Endodermal cell (in vitro differentiated cells): ENCODE measurements around the gene CTDP1. TPM values are rescaled to one million over a fixed set of nuclear protein-coding genes. Genes with fewer than 3 reads are reported as not detected.
A peak's percentile ranks its signal among the peaks of the same experiment; 100 is the strongest.

Source experiments
- DNase-seq: peaks from one replicate; pipeline ENCODE4 v3.0.0-alpha.2; 2017
- H3K27ac ChIP-seq: 2 replicates; pipeline ENCODE4 v1.5.1; 2013; ENCODE audit warnings: mild to moderate bottlenecking, low read depth, low read length, moderate library complexity
- H3K27me3 ChIP-seq: 2 replicates; pipeline ENCODE4 v1.6.1; 2013; ENCODE audit warnings: mild to moderate bottlenecking, low read length, moderate library complexity; ENCODE audit not compliant: insufficient read depth, control insufficient read depth, poor library complexity, severe bottlenecking
- H3K36me3 ChIP-seq: 2 replicates; pipeline ENCODE4 v1.7.0; 2013; ENCODE audit warnings: mild to moderate bottlenecking, low read length, moderate library complexity; ENCODE audit not compliant: control insufficient read depth, insufficient read depth
- H3K4me1 ChIP-seq: one replicate; pipeline ENCODE4 v1.7.0; 2013; ENCODE audit warnings: low read length; ENCODE audit not compliant: control insufficient read depth, insufficient read depth
- H3K4me3 ChIP-seq: 2 replicates; pipeline ENCODE4 v1.5.1; 2013; ENCODE audit warnings: mild to moderate bottlenecking, low read length, moderate library complexity
- H3K9ac ChIP-seq: 2 replicates; pipeline ENCODE4 v1.6.1; 2013; ENCODE audit warnings: mild to moderate bottlenecking, low read length, moderate library complexity; ENCODE audit not compliant: poor library complexity, severe bottlenecking; ENCODE audit errors: extremely low read depth
- H3K9me3 ChIP-seq: 2 replicates; pipeline ENCODE4 v1.6.1; 2013; ENCODE audit warnings: mild to moderate bottlenecking, low read length, moderate library complexity; ENCODE audit not compliant: control insufficient read depth
- H3K27ac Mint-ChIP-seq: 2 replicates; pipeline ENCODE4 v1.8.0; 2020; ENCODE audit warnings: mixed read lengths
- H3K27me3 Mint-ChIP-seq: 2 replicates; pipeline ENCODE4 v1.8.0; 2021; ENCODE audit warnings: mild to moderate bottlenecking, mixed read lengths; ENCODE audit not compliant: insufficient read depth
- H3K36me3 Mint-ChIP-seq: 2 replicates; pipeline ENCODE4 v1.8.0; 2020; ENCODE audit warnings: low read depth, mixed read lengths
- H3K4me1 Mint-ChIP-seq: 2 replicates; pipeline ENCODE4 v1.8.0; 2020; ENCODE audit warnings: mixed read lengths
- H3K4me3 Mint-ChIP-seq: 2 replicates; pipeline ENCODE4 v1.8.0; 2020; ENCODE audit warnings: mild to moderate bottlenecking, moderate library complexity, mixed read lengths
- H3K9me3 Mint-ChIP-seq: 2 replicates; pipeline ENCODE4 v1.8.0; 2020; ENCODE audit warnings: mild to moderate bottlenecking, mixed read lengths
- WGBS, 2 experiments: methylation state at CpG; one replicate each; pipeline versions ENCODE4 v1.1.5 to v1.1.7; 2013; ENCODE audit warnings: missing lambda C conversion rate in 2 of 2, mixed read lengths in 1 of 2; ENCODE audit not compliant: insufficient coverage in 1 of 2, insufficient read length in 1 of 2; 5-methylcytosine and 5-hydroxymethylcytosine counted together
- total RNA-seq, 2 donors: library from RNA; stranded (reverse); fragmentation: NEBNext Ultra II Directional in 1 of 2; extraction: Animal tissue kit (Norgen Biotek cat#: 25700) in 1 of 2; gene quantifications; 2 replicates in 1 of 2; 3 replicates in 1 of 2; pipeline ENCODE4 v1.2.1, GENCODE V29; 2021
- TF ChIP-seq, protein P1 (sequence below): fragments of 200-600 bp; sonication (generic); conservative IDR thresholded peaks from 2 replicates; pipeline ENCODE4 v1.5.0; 2021; ENCODE audit warnings: antibody characterized with exemption, mild to moderate bottlenecking

Gene CTDP1
- total RNA-seq, 2 donors from 2014 or later = 29.8 to 35.6 TPM

- H3K36me3 Mint-ChIP-seq = peaks cover 87% of the 10 kb centered on the region
- Histone ChIP-seq H3K4me1 (no peaks in the 10 kb centered on the region), H3K36me3 (peaks cover 60% of the 10 kb centered on the region), H3K27me3 (no peaks in the 10 kb centered on the region), H3K9ac (no peak overlapping the region), H3K9me3 (peaks cover 7% of the 10 kb centered on the region), H3K4me3 (no peak overlapping the region), H3K27ac (no peak overlapping the region)
- H3K4me1 Mint-ChIP-seq = no peaks in the 10 kb centered on the region
- 92 to 93% methylated on average over 12 to 17 of the region's 17 CpGs for WGBS, 2 experiments
- no peak overlapping the region for H3K27ac Mint-ChIP-seq
- H3K9me3 Mint-ChIP-seq = peaks cover 7% of the 10 kb centered on the region
- no peak overlapping the region for H3K4me3 Mint-ChIP-seq
- TF ChIP-seq, protein P1, sequence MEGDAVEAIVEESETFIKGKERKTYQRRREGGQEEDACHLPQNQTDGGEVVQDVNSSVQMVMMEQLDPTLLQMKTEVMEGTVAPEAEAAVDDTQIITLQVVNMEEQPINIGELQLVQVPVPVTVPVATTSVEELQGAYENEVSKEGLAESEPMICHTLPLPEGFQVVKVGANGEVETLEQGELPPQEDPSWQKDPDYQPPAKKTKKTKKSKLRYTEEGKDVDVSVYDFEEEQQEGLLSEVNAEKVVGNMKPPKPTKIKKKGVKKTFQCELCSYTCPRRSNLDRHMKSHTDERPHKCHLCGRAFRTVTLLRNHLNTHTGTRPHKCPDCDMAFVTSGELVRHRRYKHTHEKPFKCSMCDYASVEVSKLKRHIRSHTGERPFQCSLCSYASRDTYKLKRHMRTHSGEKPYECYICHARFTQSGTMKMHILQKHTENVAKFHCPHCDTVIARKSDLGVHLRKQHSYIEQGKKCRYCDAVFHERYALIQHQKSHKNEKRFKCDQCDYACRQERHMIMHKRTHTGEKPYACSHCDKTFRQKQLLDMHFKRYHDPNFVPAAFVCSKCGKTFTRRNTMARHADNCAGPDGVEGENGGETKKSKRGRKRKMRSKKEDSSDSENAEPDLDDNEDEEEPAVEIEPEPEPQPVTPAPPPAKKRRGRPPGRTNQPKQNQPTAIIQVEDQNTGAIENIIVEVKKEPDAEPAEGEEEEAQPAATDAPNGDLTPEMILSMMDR = no peak
- no peak for DNase-seq
- no peaks in the 10 kb centered on the region for H3K27me3 Mint-ChIP-seq
These were observed 57.8 kb downstream of the CTDP1 start for GRCh38 chr18:79737426-79737825.

GRCh38 chr18:79738041-79738461 lies 58.4 kb downstream of the CTDP1 start:
- Mint-ChIP-seq H3K4me1 (no peaks in the 10 kb centered on the region), H3K4me3 (no peak overlapping the region), H3K27ac (peak overlapping the region; percentile 49), H3K9me3 (peaks cover 3% of the 10 kb centered on the region), H3K36me3 (peaks cover 87% of the 10 kb centered on the region), H3K27me3 (no peaks in the 10 kb centered on the region)
- H3K4me1 ChIP-seq = no peaks in the 10 kb centered on the region
- DNase-seq = no peak
- no peak overlapping the region for H3K4me3 ChIP-seq
- peaks cover 60% of the 10 kb centered on the region for H3K36me3 ChIP-seq
- H3K9ac ChIP-seq = no peak overlapping the region
- whole genome bisulfite sequencing, 2 experiments = 93 to 97% methylated on average over 15 to 20 of the region's 20 CpGs
- TF ChIP-seq, protein P1 = no peak
- H3K9me3 ChIP-seq = peaks cover under 1% of the 10 kb centered on the region
- no peak overlapping the region for H3K27ac ChIP-seq
- H3K27me3 ChIP-seq = no peaks in the 10 kb centered on the region

DNA sequence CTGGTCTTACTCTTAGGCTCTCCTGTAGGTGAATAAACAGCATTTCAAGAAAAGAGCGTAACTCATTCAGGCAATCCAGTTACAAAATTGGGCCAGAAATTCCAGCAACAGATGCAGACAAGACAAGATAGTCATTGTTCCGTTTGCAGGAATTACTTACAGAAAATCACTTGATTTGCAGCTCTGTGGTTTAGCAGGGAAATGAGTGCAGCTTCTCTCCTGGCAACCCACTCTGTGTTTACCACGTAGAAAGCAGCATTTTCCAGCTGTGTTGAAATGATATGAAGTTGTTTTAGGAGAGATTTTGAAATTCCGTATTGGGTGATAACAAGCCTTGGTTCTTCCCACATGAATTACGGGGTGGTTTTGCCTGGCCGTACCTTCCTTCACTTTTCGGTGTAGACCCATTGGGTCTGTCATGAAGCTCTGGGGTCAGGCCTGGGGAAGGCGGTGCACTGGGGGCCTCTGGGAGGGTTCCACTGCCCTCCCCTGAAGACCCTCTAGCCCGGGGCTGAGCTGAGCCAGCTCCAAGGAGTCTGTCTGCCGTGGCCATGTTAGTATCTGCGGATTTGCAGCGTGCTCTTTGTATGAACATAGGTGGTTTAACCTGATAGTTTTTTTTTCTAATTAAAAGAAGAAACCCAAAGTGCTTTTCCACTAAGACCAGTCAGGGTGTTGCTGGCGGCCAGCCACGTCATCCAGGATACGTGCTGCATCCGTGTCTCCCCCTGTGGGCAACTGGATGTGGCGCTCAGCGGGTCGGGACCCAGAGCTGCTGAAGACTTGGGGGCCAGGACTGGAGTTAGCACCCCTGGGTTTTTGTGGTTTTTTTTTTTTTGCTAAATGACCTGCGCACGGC lies 59.2 kb downstream of the CTDP1 start:
- H3K4me3 ChIP-seq = no peak overlapping the region
- Mint-ChIP-seq H3K27ac (peak overlapping the region; percentile 49), H3K4me1 (no peaks in the 10 kb centered on the region), H3K9me3 (no peaks in the 10 kb centered on the region), H3K4me3 (no peak overlapping the region), H3K36me3 (peaks cover 85% of the 10 kb centered on the region), H3K27me3 (no peaks in the 10 kb centered on the region)
- H3K9ac ChIP-seq = no peak overlapping the region
- H3K36me3 ChIP-seq = peaks cover 58% of the 10 kb centered on the region
- 94 to 96% methylated on average over 18 to 21 of the region's 21 CpGs for WGBS, 2 experiments
- TF ChIP-seq, protein P1 = no peak
- no peak overlapping the region for H3K27ac ChIP-seq
- no peaks in the 10 kb centered on the region for H3K27me3 ChIP-seq
- no peaks in the 10 kb centered on the region for H3K4me1 ChIP-seq
- no peak for DNase-seq
- H3K9me3 ChIP-seq = no peaks in the 10 kb centered on the region
